Gastrocnemius medialis (tissue), 4 donors: Measurements from ENCODE around the gene ARHGAP22.

Experiments
- POLR2A ChIP-seq, 2 donors: fragments of 450-650 bp; IDR thresholded peaks; one replicate each; pipeline ENCODE4 v1.6.1; 2017; ENCODE audit warnings: antibody characterized with exemption in 2 of 2, mild to moderate bottlenecking in 2 of 2, moderate library complexity in 2 of 2
- TF ChIP-seq, protein P1 (sequence below), 5 experiments: fragments of 450-650 bp in 3 of 5; fragments of 200-600 bp in 2 of 5; sonication (generic) in 2 of 5; IDR thresholded peaks in 4 of 5; conservative IDR thresholded peaks in 1 of 5; 1 replicate in 4 of 5; 2 replicates in 1 of 5; pipeline ENCODE4 v1.5.1; 2016 to 2019; ENCODE audit warnings: antibody characterized with exemption in 5 of 5, mild to moderate bottlenecking in 3 of 5, moderate library complexity in 3 of 5

GRCh38 chr10:48653944-48654698, 49.2 kb upstream of the ARHGAP22 start:
- TF ChIP-seq, protein P1, sequence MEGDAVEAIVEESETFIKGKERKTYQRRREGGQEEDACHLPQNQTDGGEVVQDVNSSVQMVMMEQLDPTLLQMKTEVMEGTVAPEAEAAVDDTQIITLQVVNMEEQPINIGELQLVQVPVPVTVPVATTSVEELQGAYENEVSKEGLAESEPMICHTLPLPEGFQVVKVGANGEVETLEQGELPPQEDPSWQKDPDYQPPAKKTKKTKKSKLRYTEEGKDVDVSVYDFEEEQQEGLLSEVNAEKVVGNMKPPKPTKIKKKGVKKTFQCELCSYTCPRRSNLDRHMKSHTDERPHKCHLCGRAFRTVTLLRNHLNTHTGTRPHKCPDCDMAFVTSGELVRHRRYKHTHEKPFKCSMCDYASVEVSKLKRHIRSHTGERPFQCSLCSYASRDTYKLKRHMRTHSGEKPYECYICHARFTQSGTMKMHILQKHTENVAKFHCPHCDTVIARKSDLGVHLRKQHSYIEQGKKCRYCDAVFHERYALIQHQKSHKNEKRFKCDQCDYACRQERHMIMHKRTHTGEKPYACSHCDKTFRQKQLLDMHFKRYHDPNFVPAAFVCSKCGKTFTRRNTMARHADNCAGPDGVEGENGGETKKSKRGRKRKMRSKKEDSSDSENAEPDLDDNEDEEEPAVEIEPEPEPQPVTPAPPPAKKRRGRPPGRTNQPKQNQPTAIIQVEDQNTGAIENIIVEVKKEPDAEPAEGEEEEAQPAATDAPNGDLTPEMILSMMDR (IDR thresholded peaks at IDR 0.05 in 4 of 5, conservative IDR thresholded peaks at IDR 0.05 in 1 of 5) = no peak
- no peak for TF ChIP-seq POLR2A (IDR thresholded peaks at IDR 0.05)
